GM12874 (cell line): ENCODE measurements around the gene PHTF2.

Experiments used
- CTCF ChIP-seq: IDR thresholded peaks from 2 replicates; pipeline ENCODE4 v1.5.1; 2011; ENCODE audit warnings: low read depth, mild to moderate bottlenecking, control low read depth, low read length, moderate library complexity; ENCODE audit not compliant: insufficient read depth

Gene PHTF2

GRCh38 chr7:77930496-77930895 is 131.9 kb downstream of the PHTF2 start:
- no peak for TF ChIP-seq CTCF

DNA sequence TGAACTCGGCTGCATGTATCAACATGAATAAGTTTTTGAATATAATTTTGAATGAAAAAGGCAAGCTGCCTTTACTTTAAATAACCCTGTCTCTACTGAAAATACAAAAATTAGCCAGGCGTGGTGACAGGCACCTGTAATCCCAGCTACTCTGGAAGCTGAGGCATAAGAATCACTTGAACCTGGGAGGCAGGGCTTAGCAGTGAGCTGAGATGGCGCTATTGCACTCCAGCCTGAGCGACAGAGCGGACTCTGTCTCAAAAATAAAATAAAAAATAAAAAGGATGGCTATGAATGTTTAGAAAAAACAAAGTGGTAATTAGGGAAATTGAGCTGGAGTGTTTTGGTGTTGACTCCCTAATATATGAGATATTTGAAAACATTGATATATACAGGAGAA is 133.3 kb downstream of the PHTF2 start:
- no peak for TF ChIP-seq CTCF

- TF ChIP-seq CTCF = no peak
Observed at GRCh38 chr7:77933394-77933793, 134.8 kb downstream of the PHTF2 start.

DNA sequence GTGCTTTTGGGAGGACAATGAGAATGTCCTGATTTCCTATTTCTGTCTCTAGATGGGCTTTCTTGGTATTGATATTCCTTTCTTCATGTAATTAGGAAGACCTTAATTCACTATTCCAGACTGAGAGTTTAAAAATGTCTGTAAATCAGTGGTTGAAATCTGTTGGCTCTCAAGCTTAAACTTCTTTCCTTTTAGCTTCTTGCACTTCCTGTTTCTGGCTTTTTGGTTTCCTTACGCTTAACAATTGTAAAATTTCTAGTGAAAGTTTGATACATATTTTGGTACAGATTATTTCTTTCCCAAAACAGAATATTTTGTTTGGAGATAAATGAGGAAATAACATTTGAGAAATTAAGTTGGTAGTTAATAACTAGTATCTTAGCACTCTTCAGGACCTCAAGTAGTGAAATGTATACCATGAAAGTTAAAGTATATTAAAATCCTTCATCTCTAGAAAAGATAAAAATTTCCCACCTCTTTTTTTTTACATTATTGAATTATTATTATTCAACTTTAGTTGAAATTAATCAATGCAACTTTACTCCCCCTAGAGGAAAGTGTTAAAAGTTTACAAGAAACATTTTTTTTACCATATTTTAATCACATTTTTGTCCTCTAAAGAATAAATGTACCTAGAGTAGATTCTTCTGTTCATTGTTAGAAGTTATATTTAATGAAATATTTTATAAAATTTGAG is 137.2 kb downstream of the PHTF2 start:
- no peak for TF ChIP-seq CTCF

DNA sequence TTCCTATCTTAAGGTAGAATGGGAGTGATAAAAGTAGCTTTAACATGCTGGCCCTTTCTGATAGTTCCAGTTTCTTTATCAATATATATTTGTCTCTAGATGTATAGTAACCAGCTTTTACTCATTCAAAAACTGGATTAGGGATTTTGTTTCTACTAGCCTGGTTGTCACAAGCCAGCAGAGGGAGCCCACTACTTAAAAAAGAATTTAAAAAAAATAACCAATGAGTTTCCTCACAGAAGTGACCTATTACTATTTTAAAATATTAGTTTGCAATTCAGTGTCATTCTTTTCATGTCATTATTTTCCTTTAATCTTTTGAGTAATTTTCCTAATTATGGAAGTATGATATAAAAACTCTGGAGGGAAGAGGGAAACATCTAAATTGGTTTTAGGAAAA is 142.1 kb downstream of the PHTF2 start:
- TF ChIP-seq CTCF = peak; percentile 32; the same call in 1 of the 2 replicates

DNA sequence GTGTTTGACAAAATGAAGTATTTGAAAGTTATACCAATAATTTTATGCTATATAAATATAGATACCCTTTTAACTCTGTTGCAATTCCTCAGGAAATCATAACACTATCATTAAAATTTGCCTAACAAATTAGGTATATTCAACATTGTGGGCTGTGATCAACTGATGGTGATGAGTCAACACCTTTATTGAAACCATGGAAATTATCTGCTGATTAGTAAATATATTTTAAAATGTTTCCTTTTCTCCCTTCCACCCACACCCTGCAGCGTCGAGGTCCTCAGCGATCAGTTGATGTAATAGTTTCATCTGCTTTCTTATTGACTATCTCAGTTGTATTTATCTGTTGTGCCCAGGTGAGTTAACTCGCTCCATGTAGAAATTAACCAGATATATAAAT is 143.9 kb downstream of the PHTF2 start:
- no peak for TF ChIP-seq CTCF

DNA sequence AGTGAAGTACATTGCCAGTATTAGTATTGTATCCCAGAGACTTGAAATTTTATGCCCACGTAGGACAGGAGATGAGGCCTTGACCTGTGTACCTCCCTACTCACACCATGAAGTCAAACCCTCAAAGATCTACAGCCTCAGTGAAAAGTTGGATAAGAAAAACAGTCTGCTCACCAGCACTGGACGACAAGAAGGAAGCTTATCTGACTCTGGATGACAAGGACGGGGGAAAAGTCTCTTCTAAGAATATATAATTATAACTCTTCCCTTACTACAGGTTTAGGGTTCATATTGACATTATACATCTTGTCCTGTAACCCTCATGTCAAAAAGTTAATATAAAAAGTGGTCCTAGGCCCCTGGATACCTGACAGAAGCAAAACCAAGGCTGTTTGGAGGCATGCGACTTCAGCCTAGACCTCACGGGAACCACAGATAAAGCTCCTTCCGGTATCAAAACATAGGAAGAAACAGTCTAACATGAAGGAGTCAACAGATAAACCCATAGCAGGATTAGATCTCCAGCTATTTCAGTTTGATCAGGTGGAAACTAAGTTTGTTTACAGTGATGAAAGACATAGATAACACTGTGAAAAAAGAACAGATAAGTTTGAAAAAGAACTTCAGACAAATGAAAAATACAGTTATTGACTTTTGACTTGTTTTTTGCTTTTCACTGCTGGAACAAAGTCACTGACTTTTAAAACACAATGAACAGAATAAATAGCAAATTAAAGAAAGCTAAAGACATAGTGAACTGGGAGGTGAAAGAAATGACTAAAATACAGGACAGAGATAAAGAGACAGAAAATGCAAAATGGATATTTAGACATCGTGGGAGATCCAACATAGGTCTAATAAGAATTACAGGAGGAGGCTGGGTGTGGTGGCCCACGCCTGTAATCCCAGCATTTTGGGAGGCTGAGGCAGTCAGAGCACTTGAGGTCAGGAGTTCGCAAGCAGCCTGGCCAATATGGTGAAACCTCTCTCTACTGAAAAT is 145.9 kb downstream of the PHTF2 start:
- TF ChIP-seq CTCF = no peak
